GM21723 (cell line): Measurements from ENCODE around the gene VIT.

Source experiments
- ATAC-seq: cut with Tn5 transposase; IDR thresholded peaks from one replicate; pipeline ENCODE4 v1.9.1; 2021; ENCODE audit warnings: mild to moderate bottlenecking, moderate library complexity; ENCODE audit not compliant: unreplicated experiment

Gene VIT

DNA sequence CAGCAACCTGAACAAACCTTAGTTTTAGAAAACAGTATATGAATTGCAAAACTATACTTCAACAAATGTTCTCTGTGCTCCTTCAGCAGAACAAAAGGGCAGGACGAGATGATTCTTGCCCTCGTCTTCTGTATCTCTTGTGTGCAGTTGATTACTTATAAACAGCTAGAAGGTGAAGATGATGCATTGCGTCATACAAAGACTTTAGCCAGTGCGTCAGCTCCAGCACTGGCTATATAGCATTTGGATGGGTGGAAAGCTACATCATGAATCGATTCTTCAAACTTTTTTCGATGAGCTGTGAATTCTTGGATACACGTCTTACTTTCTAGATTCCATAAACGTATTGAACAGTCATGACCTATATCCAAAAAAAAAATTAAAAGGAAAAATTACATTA, 152.8 kb downstream of the VIT start:
- no peak for ATAC-seq

- no peak for ATAC-seq
These were observed 157.7 kb downstream of the VIT start for GRCh38 chr2:36854241-36854640.

DNA sequence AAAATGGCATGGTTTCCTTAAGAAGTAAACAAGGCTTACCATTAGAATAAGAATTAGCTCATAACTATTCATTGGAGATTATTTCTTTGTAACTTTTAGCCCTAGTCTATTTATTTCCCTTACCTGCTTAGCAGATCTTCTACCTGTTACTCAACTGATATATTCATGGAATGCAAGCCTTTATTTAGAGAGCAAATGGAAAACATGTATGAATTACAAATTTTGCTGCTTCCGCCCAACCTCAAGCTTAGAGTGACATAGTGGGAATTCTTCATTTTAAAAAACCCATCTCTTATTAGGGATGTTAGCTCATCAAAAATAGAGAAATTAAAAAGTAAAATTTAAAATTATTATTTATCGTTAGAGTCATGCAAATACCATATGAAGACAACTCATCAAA, 158.9 kb downstream of the VIT start:
- no peak for ATAC-seq

DNA sequence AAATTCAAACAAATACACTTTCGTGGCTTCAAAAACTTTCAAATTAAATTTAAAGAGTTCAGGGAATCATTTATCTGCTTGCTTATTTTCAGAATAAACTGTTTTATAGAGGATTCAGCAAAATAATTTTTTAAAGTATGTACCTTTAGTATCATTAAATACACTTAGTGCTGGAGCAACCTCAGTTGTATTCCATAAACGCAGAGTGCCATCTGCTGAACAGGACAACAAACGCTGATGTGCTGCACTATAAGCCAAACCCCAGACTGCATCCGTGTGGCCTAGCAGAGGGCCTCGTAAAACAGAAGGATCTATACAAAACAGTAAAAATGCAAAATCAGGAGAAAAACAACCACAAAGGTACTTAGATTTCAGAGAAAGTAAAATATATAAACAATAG, 161.2 kb downstream of the VIT start:
- no peak for ATAC-seq

GRCh38 chr2:36858551-36859365, 162.3 kb downstream of the VIT start:
- peak; percentile 49 for ATAC-seq

DNA sequence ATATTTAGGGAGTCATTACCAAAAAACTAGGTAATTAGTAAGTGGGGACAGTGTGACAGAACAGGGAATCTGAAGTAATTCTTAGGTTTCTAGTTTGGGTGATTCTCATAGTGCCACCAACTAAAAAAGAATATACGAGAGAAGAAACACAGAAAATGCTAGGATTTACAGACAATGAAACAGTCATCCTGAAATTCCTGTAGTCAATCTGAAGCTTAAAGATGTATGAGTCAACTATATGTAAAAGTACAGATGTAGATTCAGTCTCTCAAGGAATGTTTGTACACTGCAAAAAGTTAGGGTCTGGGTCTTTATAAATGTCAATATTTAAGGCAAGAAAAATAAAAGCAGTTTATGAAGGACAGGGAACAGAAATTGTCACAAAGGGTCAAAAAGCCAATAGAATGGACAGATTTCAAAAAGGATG, 162.9 kb downstream of the VIT start:
- ATAC-seq: peak; percentile 11

- ATAC-seq: no peak
These were observed 165.4 kb downstream of the VIT start for GRCh38 chr2:36861896-36862295.
